Chondrocyte (in vitro differentiated cells): Measurements from ENCODE around the gene FAM131A. TPM values are rescaled to one million over a fixed set of nuclear protein-coding genes. Genes with fewer than 3 reads are reported as not detected.

ENCODE experiments used
- DNase-seq: peaks from one replicate; pipeline ENCODE4 v3.0.0; 2021; ENCODE audit warnings: mixed read lengths, low spot score
- H3K27ac Mint-ChIP-seq: one replicate; pipeline ENCODE4 v1.8.0; 2021; ENCODE audit warnings: mild to moderate bottlenecking, moderate library complexity, mixed read lengths; ENCODE audit not compliant: unreplicated experiment
- H3K27me3 Mint-ChIP-seq: 2 replicates; pipeline ENCODE4 v1.8.0; 2021; ENCODE audit warnings: low read depth, mixed read lengths
- H3K36me3 Mint-ChIP-seq: 2 replicates; pipeline ENCODE4 v1.8.0; 2021; ENCODE audit warnings: low read depth, mixed read lengths
- H3K4me1 Mint-ChIP-seq: 2 replicates; pipeline ENCODE4 v1.8.0; 2021; ENCODE audit warnings: low read depth, mild to moderate bottlenecking, mixed read lengths
- H3K4me3 Mint-ChIP-seq: one replicate; pipeline ENCODE4 v1.8.0; 2021; ENCODE audit warnings: mild to moderate bottlenecking, moderate library complexity, mixed read lengths; ENCODE audit not compliant: unreplicated experiment
- H3K9me3 Mint-ChIP-seq: 2 replicates; pipeline ENCODE4 v1.8.0; 2021; ENCODE audit warnings: low read depth, mixed read lengths
- CTCF ChIP-seq: fragments of 200-600 bp; sonication (generic); IDR thresholded peaks from 2 replicates; pipeline ENCODE4 v1.5.0; 2021; ENCODE audit warnings: antibody characterized with exemption, mild to moderate bottlenecking, moderate library complexity
- total RNA-seq: library from RNA; stranded (reverse); gene quantifications from 3 replicates; pipeline ENCODE4 v1.2.1, GENCODE V29; 2021

Gene FAM131A
- total RNA-seq, 1 donor from 2014 or later, result 13.4 TPM

- H3K4me1 Mint-ChIP-seq, result peaks cover 42% of the 10 kb centered on the region
- no peak for TF ChIP-seq CTCF
- no peak overlapping the region for H3K4me3 Mint-ChIP-seq
- peaks cover 15% of the 10 kb centered on the region for H3K36me3 Mint-ChIP-seq
- H3K27ac Mint-ChIP-seq, result no peak overlapping the region
- no peak for DNase-seq
- no peaks in the 10 kb centered on the region for H3K9me3 Mint-ChIP-seq
- H3K27me3 Mint-ChIP-seq, result no peaks in the 10 kb centered on the region
Observed at GRCh38 chr3:184341925-184342324, 4.5 kb downstream of the FAM131A start.

DNA sequence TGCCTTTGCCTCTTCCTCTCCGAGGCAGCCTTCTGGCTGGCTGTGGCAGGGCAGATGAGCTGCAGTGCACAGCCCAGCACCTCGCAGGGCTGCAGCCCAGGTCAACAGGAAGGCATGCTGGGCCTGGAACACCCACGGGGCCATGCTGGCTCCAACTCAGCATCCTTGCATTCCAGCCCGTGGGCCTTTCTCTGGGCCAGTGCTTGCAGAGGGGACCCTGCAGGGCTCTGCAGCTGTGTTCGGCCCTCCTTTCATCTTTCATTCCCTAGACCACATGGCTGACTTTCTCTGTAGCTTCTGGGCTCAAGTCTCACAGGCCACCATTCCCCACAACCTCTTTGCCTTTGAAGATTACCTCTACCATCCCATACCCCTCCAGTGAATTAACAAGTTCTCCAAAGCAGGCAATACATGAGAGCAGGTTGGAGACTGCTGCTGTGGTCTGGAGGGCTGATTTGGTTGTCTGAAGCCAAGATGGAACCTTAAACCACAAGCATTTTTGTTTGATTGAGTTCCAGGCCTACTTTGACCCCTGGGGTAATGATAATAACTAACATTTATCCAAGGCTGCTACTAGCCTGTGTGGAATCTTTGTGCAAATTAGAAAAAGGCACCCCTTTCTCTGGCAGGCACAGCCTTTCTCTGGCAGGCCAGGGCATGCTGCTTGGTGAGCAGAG, 5.9 kb downstream of the FAM131A start:
- Mint-ChIP-seq H3K27ac (no peak overlapping the region), H3K4me1 (peaks cover 35% of the 10 kb centered on the region), H3K27me3 (no peaks in the 10 kb centered on the region), H3K9me3 (no peaks in the 10 kb centered on the region), H3K36me3 (peaks cover 13% of the 10 kb centered on the region), H3K4me3 (no peak overlapping the region)
- TF ChIP-seq CTCF, result no peak
- no peak for DNase-seq

DNA sequence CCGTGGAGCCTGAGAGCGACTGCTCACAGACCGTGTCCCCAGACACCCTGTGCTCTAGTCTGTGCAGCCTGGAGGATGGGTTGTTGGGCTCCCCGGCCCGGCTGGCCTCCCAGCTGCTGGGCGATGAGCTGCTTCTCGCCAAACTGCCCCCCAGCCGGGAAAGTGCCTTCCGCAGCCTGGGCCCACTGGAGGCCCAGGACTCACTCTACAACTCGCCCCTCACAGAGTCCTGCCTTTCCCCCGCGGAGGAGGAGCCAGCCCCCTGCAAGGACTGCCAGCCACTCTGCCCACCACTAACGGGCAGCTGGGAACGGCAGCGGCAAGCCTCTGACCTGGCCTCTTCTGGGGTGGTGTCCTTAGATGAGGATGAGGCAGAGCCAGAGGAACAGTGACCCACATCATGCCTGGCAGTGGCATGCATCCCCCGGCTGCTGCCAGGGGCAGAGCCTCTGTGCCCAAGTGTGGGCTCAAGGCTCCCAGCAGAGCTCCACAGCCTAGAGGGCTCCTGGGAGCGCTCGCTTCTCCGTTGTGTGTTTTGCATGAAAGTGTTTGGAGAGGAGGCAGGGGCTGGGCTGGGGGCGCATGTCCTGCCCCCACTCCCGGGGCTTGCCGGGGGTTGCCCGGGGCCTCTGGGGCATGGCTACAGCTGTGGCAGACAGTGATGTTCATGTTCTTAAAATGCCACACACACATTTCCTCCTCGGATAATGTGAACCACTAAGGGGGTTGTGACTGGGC, 7.3 kb downstream of the FAM131A start:
- TF ChIP-seq CTCF, result no peak
- Mint-ChIP-seq H3K36me3 (peaks cover 13% of the 10 kb centered on the region), H3K9me3 (no peaks in the 10 kb centered on the region)

DNA sequence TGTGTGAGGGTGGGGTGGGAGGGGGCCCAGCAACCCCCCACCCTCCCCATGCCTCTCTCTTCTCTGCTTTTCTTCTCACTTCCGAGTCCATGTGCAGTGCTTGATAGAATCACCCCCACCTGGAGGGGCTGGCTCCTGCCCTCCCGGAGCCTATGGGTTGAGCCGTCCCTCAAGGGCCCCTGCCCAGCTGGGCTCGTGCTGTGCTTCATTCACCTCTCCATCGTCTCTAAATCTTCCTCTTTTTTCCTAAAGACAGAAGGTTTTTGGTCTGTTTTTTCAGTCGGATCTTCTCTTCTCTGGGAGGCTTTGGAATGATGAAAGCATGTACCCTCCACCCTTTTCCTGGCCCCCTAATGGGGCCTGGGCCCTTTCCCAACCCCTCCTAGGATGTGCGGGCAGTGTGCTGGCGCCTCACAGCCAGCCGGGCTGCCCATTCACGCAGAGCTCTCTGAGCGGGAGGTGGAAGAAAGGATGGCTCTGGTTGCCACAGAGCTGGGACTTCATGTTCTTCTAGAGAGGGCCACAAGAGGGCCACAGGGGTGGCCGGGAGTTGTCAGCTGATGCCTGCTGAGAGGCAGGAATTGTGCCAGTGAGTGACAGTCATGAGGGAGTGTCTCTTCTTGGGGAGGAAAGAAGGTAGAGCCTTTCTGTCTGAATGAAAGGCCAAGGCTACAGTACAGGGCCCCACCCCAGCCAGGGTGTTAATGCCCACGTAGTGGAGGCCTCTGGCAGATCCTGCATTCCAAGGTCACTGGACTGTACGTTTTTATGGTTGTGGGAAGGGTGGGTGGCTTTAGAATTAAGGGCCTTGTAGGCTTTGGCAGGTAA, 8.1 kb downstream of the FAM131A start:
- DNase-seq, result no peak
- TF ChIP-seq CTCF, result peak; percentile 76
- Mint-ChIP-seq H3K27me3 (no peaks in the 10 kb centered on the region), H3K4me1 (peaks cover 29% of the 10 kb centered on the region), H3K9me3 (no peaks in the 10 kb centered on the region), H3K4me3 (no peak overlapping the region), H3K36me3 (peaks cover 13% of the 10 kb centered on the region), H3K27ac (peak overlapping the region; percentile 77)

More for the DNA sequence above, 7.3 kb downstream of the FAM131A start:
- no peak for DNase-seq
- Mint-ChIP-seq H3K27ac (no peak overlapping the region), H3K4me1 (peaks cover 29% of the 10 kb centered on the region), H3K4me3 (no peak overlapping the region), H3K27me3 (no peaks in the 10 kb centered on the region)

GRCh38 chr3:184346480-184347190, 9.2 kb downstream of the FAM131A start:
- no peak overlapping the region for H3K27ac Mint-ChIP-seq
- no peak for TF ChIP-seq CTCF
- no peak overlapping the region for H3K4me3 Mint-ChIP-seq
- no peaks in the 10 kb centered on the region for H3K9me3 Mint-ChIP-seq
- peaks cover 26% of the 10 kb centered on the region for H3K4me1 Mint-ChIP-seq
- peaks cover 13% of the 10 kb centered on the region for H3K36me3 Mint-ChIP-seq
- no peak for DNase-seq
- H3K27me3 Mint-ChIP-seq, result no peaks in the 10 kb centered on the region
